HG03571 (cell line): ENCODE data around the gene ANKDD1B.

Source experiments
- ATAC-seq: cut with Tn5 transposase; IDR thresholded peaks from one replicate; pipeline ENCODE4 v1.9.1; 2021; ENCODE audit not compliant: unreplicated experiment

Gene ANKDD1B

GRCh38 chr5:75616371-75616881 is 5.2 kb downstream of the ANKDD1B start:
- ATAC-seq, result no peak

DNA sequence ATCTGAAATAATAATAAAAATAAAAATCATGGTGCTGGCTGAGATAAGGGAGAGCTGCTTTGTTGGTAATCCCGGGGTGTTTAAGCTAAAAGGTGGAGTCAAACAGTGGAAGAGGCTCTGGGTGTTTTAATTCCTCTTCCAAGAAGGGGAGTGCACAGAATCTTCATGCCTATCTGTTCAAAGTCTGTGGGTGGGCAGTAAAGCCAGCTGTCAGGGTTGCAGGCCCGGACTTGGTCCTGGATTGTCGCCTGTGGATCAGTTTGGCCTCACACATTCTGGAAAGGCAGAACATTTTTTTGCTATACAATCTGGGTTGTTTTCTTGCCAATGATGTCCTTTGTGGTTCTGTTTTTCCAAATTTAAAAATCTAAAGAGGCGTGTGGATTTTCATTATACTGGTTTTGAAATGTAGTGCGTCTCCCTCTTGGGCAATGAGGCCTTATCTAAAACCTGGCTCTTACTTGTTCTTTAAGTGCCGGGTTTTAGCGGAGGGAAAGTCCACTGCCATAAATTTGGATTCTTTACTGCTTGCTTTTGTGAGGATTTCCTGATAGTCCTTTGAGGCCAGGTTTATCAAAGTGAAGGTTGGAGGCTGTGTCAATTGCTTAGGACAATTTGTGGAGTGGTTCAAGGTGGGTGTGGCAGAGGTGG is 5.8 kb downstream of the ANKDD1B start:
- no peak for ATAC-seq

DNA sequence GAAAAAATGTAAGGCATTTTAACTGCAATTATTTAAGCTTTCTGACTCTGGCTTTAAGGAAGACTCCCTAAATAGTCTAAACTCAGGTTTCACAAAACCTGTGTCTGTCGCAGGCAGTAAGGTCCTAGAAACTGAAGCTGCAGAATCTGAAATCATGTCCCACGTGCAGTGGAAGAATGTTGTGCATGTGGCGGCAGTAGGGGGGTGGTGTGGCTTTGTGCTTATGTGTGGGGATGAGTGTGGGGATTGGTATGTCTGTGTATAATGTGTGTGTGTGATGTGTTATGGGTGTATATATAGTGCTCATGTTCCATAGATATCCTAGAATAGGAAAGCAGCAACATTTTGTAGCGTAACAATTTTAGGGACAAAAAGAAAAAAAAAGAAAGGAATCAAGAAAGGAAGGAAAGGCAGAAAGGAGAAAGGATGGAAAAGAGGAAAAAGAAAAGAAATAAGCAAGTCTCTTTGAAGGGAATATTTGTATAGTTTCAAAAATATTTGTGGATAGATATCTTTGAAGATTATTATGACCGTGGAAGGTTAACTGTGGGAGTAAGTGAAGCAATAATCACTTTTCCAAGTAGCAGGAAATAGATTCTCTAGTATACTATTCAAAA is 6.6 kb downstream of the ANKDD1B start:
- no peak for ATAC-seq

DNA sequence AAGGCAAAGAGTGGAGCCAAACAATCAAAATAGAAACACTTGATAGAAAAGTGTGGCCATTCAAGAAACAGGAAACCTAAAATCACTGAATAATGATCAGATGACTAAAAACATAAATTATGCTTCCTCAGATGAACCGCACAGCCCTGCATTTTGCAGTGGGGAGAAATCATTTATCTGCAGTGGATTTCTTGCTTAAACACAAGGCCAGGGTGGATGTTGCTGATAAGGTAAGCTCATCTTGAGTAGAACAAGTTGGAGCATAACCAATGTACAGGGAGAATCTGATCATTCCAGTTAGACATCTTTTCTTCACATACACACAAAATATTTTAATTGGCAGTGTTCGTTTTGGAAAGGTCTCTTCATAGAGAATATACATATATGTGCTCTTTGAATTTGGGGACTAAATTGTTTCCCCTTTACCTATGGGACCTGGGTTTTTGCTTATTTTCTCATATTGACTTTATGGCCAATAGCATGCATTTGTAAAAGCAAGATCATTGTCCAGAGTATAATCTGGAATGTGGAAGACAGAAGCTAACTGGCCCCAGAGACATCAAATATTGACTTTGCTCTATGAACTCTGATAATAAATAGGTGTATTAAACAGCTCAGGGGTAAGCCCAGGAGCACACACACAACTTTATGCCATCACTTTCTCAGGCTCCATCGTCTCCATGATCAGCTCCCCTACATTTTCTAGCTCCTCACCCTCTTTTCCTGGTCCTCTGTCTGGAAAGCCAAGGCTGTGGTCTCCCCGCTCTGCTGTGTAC is 9.1 kb downstream of the ANKDD1B start:
- ATAC-seq, result no peak

GRCh38 chr5:75622564-75622963 is 11.3 kb downstream of the ANKDD1B start:
- no peak for ATAC-seq

DNA sequence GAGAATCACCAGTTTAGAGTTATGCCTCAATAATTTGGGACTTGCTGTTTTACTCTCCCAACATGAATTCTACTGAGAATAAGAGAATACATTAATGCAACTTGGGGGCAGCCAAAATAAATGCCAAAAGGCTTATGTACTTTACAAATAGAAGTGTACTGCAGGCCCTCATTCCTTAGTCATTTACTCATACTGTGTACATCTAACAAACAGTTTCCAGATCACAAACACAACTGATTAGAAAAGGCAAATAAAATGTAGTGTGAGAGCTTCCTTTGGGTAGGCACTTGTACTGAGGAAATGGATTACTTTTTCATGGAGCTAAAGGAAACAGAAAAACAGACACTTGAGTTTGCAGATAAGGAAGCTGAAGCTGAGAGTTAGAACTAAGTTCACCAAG is 12.6 kb downstream of the ANKDD1B start:
- no peak for ATAC-seq

DNA sequence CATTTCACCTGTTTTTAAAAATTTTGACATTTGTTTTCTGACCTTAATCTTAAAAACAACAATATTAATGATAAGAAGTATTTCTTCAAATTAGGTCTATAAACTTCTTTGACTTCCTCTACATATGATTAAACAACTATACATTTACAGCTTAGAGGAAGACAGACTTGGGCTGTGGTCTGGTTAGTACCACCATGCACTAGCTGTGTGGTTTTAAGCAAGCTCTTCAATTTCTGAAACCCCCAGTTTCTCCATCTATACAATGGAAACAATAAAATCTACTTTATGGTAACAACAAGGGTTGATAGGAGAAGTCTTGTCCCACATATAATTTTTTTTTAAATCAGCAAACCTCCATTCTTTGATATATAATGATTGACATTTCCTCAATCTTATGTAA is 15.7 kb downstream of the ANKDD1B start:
- ATAC-seq, result no peak

- ATAC-seq, result no peak
Observed at GRCh38 chr5:75627801-75628200, 16.5 kb downstream of the ANKDD1B start.

GRCh38 chr5:75630875-75631274 is 19.6 kb downstream of the ANKDD1B start:
- ATAC-seq, result no peak

DNA sequence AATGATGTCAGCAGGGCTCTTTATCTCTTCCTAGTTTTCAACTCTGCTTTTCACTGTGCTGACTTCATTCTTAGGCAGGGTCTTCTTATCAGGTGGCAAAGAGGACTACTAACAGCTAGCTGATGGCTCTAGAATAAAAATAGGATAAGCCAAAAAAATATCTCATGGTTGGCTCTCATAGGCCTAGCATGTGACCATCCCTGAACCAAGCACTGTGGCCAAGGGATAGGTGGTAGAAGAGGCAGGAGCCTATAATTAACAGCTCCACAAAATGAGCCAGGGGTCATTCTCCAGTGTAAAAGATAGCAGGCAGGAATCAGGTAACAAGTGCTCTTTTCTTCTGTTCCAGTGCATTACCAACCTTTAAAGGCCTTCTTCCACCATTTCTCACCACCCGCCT is 21.1 kb downstream of the ANKDD1B start:
- no peak for ATAC-seq

DNA sequence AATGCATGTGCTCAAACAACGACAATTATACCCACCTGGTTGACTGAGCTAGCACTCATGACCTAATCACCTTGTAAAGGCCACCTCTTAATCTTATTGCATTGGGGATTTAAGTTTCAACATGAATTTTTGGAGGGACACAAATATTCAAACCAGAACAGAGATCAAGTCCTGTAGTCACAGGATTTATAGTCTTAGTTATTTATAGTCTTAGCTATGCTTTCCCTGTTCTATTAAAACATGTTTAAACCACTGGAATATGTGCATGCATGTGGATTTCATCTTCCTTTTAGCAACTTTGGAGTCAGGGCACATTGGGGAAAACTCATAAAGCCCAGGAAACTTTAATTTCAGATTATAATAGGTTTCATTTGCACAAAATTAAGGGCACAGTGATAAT is 26.7 kb downstream of the ANKDD1B start:
- no peak for ATAC-seq

DNA sequence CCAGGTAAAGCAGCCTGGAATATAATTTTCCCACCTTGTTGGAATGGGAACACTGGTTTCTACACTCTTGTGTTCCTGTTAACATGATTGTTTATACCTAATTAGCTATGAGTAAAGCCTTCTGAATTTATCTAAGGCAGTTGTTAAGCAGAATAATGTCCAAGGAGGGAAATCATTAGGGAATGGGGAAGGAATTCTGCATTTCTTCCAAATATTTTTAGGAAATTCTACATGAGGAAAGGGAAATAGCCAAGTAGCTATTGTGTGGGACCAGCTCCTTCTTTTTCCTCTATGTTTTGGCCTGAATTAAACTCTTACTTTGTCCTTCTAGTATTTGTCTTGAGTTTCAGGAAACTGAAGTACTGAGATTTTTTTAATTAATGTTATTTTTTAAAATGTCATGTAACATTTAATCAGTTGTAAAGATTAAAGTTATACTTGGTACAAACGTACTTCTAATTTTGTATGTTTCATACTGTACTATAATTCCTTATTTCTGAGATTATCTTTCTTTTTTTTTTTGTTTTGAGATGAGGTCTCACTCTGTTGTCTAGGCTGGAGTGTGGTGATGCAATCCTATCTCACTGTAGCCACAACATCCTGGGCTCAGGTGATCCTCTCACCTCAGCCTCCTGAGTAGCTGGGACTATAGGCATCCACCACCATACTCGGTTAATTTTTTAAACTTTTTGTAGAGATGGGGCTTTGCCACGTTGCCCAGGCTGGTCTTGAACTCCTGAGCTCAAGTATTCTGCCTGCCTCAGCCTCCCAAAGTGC is 28.5 kb downstream of the ANKDD1B start:
- ATAC-seq, result no peak

DNA sequence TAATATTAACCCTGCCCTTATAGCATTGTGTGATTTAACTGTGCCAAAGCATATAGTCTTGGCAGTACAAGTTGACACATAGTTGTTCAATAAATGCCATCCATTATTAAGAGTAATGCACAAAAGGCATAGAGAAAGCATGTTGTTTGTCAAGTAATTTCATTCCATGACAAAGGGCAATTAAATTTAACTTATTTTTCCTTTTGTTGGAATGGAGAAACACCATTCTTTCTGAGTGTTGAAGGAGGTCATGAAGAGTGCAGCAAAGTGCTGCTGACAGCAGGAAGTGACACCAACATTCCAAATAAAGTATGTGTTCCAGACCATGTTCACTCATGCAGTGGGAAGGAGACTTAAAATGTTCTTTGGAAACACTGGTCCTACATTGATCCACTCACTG is 29.1 kb downstream of the ANKDD1B start:
- no peak for ATAC-seq

- ATAC-seq, result no peak
Observed at GRCh38 chr5:75640826-75641225, 29.6 kb downstream of the ANKDD1B start.

DNA sequence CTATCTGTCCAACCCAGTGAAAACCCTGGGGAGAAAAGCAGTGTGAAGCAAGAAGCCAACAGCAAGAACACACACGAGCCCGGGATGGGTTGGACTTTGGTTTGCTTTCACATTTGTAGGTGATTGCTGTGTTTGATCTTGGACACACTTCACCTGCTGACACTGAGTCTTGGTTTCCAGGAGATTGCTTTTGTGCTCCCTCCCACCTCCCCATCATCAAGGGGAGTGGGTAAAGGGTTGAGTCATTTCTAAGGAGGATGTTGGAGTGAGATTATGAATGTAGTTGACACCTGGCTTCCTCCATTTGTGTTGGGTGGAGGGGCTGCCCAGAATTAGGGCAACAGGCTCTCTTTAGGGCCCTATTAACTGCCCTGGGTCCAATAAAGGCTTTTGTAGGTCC is 37.5 kb downstream of the ANKDD1B start:
- no peak for ATAC-seq

DNA sequence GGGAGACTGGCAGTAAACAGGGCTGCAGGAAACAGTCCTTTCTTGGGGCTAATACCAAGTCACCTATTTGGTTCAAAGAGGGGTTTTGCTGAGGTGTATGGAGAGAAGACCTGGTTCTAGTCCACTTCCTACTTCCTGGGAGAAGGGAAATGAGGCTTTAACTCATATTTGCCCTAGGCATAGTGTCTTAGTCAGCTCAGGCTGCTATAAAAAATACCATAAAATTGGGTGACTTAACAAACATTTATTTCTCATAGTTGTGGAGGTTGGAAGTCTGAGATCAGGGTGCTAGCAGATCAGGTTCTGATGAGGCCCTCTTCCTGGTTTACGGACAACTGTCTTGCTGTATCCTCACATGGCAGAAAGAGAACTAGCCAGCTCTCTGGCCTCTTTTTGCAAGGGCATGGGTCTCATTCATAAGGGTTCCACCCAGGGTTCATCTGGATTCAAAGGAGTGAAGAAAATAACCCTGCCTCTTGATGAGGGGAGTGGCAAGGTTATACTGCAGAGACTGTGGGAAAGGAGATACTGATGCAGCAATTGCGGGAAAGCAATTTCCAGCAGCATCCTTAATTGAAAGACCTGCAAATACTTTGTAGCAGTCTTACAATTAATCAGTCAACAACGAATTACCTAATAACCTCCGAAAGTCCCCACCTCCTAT is 40.5 kb downstream of the ANKDD1B start:
- no peak for ATAC-seq

DNA sequence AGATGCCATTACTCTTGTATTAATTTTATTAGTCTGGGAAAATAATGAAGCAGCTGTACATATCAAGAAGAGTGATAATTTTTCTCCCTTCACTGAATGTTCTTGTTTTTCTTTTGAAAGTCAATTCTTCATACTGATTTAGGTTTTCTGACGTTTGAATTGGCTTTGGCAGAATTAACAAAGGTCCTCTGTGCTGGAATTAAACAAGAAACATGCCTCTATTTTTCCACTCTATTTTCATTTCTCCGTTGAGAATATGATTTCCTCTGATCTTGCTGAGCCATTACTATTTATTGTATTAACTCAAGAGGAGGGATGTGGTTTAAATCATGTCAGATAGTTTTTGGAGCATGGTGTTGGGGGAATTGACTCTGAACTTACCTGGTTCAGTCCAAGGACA is 42.3 kb downstream of the ANKDD1B start:
- no peak for ATAC-seq

GRCh38 chr5:75654693-75655295 is 43.5 kb downstream of the ANKDD1B start:
- ATAC-seq, result no peak

- no peak for ATAC-seq
Observed at GRCh38 chr5:75656311-75657003, 45.2 kb downstream of the ANKDD1B start.
